ENCODE measurements around the gene DNAJC25.

- TF ChIP-seq EZH2phosphoT487 (IDR thresholded peaks at IDR 0.05; ENCODE audit: low read length), result no peak
- TF ChIP-seq, protein P1, sequence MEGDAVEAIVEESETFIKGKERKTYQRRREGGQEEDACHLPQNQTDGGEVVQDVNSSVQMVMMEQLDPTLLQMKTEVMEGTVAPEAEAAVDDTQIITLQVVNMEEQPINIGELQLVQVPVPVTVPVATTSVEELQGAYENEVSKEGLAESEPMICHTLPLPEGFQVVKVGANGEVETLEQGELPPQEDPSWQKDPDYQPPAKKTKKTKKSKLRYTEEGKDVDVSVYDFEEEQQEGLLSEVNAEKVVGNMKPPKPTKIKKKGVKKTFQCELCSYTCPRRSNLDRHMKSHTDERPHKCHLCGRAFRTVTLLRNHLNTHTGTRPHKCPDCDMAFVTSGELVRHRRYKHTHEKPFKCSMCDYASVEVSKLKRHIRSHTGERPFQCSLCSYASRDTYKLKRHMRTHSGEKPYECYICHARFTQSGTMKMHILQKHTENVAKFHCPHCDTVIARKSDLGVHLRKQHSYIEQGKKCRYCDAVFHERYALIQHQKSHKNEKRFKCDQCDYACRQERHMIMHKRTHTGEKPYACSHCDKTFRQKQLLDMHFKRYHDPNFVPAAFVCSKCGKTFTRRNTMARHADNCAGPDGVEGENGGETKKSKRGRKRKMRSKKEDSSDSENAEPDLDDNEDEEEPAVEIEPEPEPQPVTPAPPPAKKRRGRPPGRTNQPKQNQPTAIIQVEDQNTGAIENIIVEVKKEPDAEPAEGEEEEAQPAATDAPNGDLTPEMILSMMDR (IDR thresholded peaks at IDR 0.05; ENCODE audit: low read length), result no peak
These were observed 48.1 kb downstream of the DNAJC25 start for GRCh38 chr9:111679199-111679598.
